Testis (tissue), 3 donors: ENCODE data around the gene THRB. TPM values are rescaled to one million over a fixed set of nuclear protein-coding genes. Genes with fewer than 3 reads are reported as not detected.

Source experiments
- DNase-seq: peaks from one replicate; pipeline ENCODE4 v3.0.0-alpha.2; 2019
- H3K27ac ChIP-seq, 2 donors: fragments of 200-600 bp; sonication (generic); one replicate each; pipeline ENCODE4 v1.5.1; 2019
- H3K27me3 ChIP-seq: fragments of 200-600 bp; sonication (generic); one replicate; pipeline ENCODE4 v1.5.1; 2019
- H3K36me3 ChIP-seq: fragments of 200-600 bp; sonication (generic); one replicate; pipeline ENCODE4 v1.5.1; 2017; ENCODE audit warnings: low read depth; ENCODE audit errors: missing control alignments
- H3K4me1 ChIP-seq: fragments of 200-600 bp; sonication (generic); one replicate; pipeline ENCODE4 v1.5.1; 2019
- H3K4me3 ChIP-seq, 2 donors: fragments of 200-600 bp; sonication (generic); one replicate each; pipeline ENCODE4 v1.5.1; 2017 to 2019
- H3K9me3 ChIP-seq: fragments of 200-600 bp; sonication (generic); one replicate; pipeline ENCODE4 v1.5.1; 2017
- POLR2A ChIP-seq: fragments of 450-650 bp; IDR thresholded peaks from one replicate; pipeline ENCODE4 v1.6.1; 2017; ENCODE audit warnings: antibody characterized with exemption, mild to moderate bottlenecking, moderate library complexity
- WGBS, 2 donors: methylation state at CpG; one replicate each; pipeline ENCODE4 v1.1.5; 2018; 5-methylcytosine and 5-hydroxymethylcytosine counted together
- intact Hi-C: fragments of 100-400 bp; cut with DNase I; formaldehyde crosslinking; loops from one replicate; pipeline ENCODE4 v1.15.1; 2023; ENCODE audit warnings: low total_unique reads
- polyA plus RNA-seq: library from polyadenylated mRNA; stranded (reverse); fragments of 350-450 nt; fragmentation: Illumina TruSeq; extraction: RNeasy Lipid Tissue Mini Kit (QIAGEN cat#74804); gene quantifications from one replicate; pipeline ENCODE4 v1.2.3, GENCODE V29; 2014; ENCODE audit warnings: low read depth, low replicate concordance; ENCODE audit not compliant: insufficient read depth
- total RNA-seq, 2 donors: library from RNA; depleted of rRNA; stranded (reverse); fragments of >200 nt; gene quantifications; one replicate each; pipeline ENCODE4 v1.2.3, GENCODE V29; 2016
- TF ChIP-seq, protein P1 (sequence below), 3 experiments: fragments of 450-650 bp in 2 of 3; fragments of 200-600 bp in 1 of 3; sonication (generic) in 1 of 3; IDR thresholded peaks; one replicate each; pipeline ENCODE4 v1.5.1; 2016 to 2019; ENCODE audit warnings: antibody characterized with exemption in 3 of 3, mild to moderate bottlenecking in 2 of 3, moderate library complexity in 1 of 3

The THRB gene
- total and polyA plus RNA-seq, 3 donors from 2014 or later, result 1.3 to 2.0 (median 1.4) TPM

- no peak for DNase-seq
- no peak overlapping the region for H3K4me3 ChIP-seq
- TF ChIP-seq POLR2A, result no peak
- TF ChIP-seq, protein P1, sequence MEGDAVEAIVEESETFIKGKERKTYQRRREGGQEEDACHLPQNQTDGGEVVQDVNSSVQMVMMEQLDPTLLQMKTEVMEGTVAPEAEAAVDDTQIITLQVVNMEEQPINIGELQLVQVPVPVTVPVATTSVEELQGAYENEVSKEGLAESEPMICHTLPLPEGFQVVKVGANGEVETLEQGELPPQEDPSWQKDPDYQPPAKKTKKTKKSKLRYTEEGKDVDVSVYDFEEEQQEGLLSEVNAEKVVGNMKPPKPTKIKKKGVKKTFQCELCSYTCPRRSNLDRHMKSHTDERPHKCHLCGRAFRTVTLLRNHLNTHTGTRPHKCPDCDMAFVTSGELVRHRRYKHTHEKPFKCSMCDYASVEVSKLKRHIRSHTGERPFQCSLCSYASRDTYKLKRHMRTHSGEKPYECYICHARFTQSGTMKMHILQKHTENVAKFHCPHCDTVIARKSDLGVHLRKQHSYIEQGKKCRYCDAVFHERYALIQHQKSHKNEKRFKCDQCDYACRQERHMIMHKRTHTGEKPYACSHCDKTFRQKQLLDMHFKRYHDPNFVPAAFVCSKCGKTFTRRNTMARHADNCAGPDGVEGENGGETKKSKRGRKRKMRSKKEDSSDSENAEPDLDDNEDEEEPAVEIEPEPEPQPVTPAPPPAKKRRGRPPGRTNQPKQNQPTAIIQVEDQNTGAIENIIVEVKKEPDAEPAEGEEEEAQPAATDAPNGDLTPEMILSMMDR (IDR thresholded peaks at IDR 0.05), result no peak
- no peaks in the 10 kb centered on the region for H3K4me1 ChIP-seq
- H3K9me3 ChIP-seq, result no peaks in the 10 kb centered on the region
- 80 to 81% methylated on average over 1 of the region's 1 CpG for WGBS, 2 donors
- H3K36me3 ChIP-seq, result no peaks in the 10 kb centered on the region
- intact Hi-C loops, result no loop called here
- no peaks in the 10 kb centered on the region for H3K27me3 ChIP-seq
- no peak overlapping the region for H3K27ac ChIP-seq
Measured at GRCh38 chr3:24462737-24463136, 31.9 kb downstream of the THRB start.

DNA sequence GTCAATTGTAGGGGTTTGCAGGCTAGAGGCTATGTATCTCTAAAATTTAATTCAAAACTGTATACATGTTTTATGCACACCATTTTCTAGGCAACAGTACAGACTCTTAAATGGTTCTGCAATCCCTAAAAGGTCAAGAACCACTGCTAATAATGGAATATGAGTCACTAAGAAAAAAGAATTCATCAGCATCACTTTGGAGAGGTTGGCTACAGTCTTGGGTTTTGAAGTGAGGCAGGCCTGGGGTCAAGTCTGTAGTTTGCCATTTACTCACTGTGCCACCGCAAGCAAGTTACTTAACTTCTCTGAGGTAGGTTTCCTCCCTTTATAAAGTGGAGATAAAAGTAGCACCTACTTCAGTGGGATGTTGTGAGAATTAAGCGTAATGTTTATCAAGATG is 33.7 kb downstream of the THRB start:
- intact Hi-C loops, result no loop called here
- H3K4me1 ChIP-seq, result no peaks in the 10 kb centered on the region
- no peaks in the 10 kb centered on the region for H3K27me3 ChIP-seq
- no peaks in the 10 kb centered on the region for H3K9me3 ChIP-seq
- no peak for TF ChIP-seq POLR2A
- TF ChIP-seq, protein P1 (IDR thresholded peaks at IDR 0.05), result no peak
- H3K27ac ChIP-seq, result no peak overlapping the region
- no peak overlapping the region for H3K4me3 ChIP-seq
- no peak for DNase-seq
- no peaks in the 10 kb centered on the region for H3K36me3 ChIP-seq
- 93 to 96% methylated on average over 2 of the region's 2 CpGs for WGBS, 2 donors

GRCh38 chr3:24457719-24458118 is 36.9 kb downstream of the THRB start:
- Histone ChIP-seq H3K9me3 (no peaks in the 10 kb centered on the region), H3K27me3 (no peaks in the 10 kb centered on the region), H3K36me3 (no peaks in the 10 kb centered on the region), H3K4me1 (no peaks in the 10 kb centered on the region), H3K27ac (no peak overlapping the region), H3K4me3 (no peak overlapping the region)
- intact Hi-C loops, result no loop called here
- TF ChIP-seq, protein P1 (IDR thresholded peaks at IDR 0.05), result no peak
- no peak for TF ChIP-seq POLR2A
- WGBS, 2 donors, result 61 to 66% methylated on average over 2 of the region's 2 CpGs
- DNase-seq, result no peak

DNA sequence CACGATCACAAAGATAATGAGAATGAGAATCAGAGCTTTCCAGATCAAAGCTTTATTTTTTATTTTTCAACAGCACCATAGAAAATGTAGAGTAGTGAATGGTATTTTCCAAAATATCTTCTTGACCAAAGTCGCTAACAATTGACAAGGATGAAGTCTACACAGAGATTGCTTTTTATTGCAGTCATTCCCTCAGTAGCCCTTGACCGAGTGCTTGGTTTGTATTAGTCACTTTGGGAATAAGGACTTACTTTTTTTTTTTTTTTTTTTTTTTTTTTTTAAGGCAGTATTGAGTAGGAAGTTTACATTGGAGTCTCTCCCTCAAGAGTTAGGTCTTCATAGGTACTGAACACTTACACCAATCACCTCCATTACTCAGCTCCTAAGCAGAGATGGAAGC is 39.8 kb downstream of the THRB start:
- no peak overlapping the region for H3K4me3 ChIP-seq
- WGBS, 2 donors, result 72 to 90% methylated on average over 3 of the region's 3 CpGs
- DNase-seq, result no peak
- H3K4me1 ChIP-seq, result no peaks in the 10 kb centered on the region
- no peaks in the 10 kb centered on the region for H3K36me3 ChIP-seq
- H3K9me3 ChIP-seq, result no peaks in the 10 kb centered on the region
- no peaks in the 10 kb centered on the region for H3K27me3 ChIP-seq
- intact Hi-C loops, result no loop called here
- TF ChIP-seq, protein P1 (IDR thresholded peaks at IDR 0.05), result no peak
- no peak for TF ChIP-seq POLR2A
- H3K27ac ChIP-seq, result no peak overlapping the region

DNA sequence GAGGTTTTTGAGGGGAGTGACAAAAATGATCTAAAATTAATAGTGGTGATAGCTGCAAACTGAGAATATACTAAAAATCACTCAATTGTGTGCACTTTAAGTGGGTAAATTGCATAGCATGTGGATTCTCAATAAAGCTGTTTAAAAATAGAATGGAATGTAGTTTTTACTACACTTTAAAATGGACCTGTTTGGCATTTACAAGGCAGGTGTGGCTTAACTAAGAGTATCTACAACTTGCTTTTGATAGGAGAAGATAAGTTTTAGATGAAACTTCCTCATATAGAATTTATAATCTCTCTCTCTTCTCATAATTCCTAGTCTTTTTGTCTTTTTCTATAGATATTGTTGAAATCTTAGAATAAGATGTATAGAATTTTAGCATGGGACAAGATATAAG is 40.3 kb downstream of the THRB start:
- no peak for TF ChIP-seq POLR2A
- TF ChIP-seq, protein P1 (IDR thresholded peaks at IDR 0.05), result no peak
- H3K9me3 ChIP-seq, result no peaks in the 10 kb centered on the region
- no peaks in the 10 kb centered on the region for H3K36me3 ChIP-seq
- no peaks in the 10 kb centered on the region for H3K4me1 ChIP-seq
- DNase-seq, result no peak
- intact Hi-C loops, result no loop called here
- no peak overlapping the region for H3K27ac ChIP-seq
- H3K27me3 ChIP-seq, result no peaks in the 10 kb centered on the region
- H3K4me3 ChIP-seq, result no peak overlapping the region
